Activated CD8-positive, alpha-beta T cell treated with anti-CD3 and anti-CD28 coated beads for 36 hours (primary cell): ENCODE data around the gene STARD8. TPM values are rescaled to one million over a fixed set of nuclear protein-coding genes. Genes with fewer than 3 reads are reported as not detected.

Experiments used
- ATAC-seq: fragments of 200-7000 bp; cut with Tn5 transposase; one replicate; pipeline ENCODE4 v1.10.0; 2021; ENCODE audit warnings: mild to moderate bottlenecking, moderate library complexity
- CTCF ChIA-PET: fragments of 350-600 bp; sonication (Branson Sonifier 250); formaldehyde crosslinking; loops from one replicate; lab custom pipeline; 2021; ENCODE audit warnings: antibody characterized with exemption; lab: Charles Lee
- POLR2A ChIA-PET: fragments of 350-600 bp; sonication (Branson Sonifier 250); formaldehyde crosslinking; loops from one replicate; lab custom pipeline; 2021; ENCODE audit warnings: antibody characterized with exemption; lab: Charles Lee
- DNase-seq: peaks from one replicate; pipeline ENCODE4 v3.0.0-alpha.2; 2020
- H3K27ac Mint-ChIP-seq: one replicate; pipeline ENCODE4 v1.8.0; 2021; ENCODE audit warnings: mild to moderate bottlenecking, mixed read lengths
- H3K27me3 Mint-ChIP-seq: one replicate; pipeline ENCODE4 v1.8.0; 2021; ENCODE audit warnings: mixed read lengths
- H3K36me3 Mint-ChIP-seq: one replicate; pipeline ENCODE4 v1.8.0; 2021; ENCODE audit warnings: low read depth, mixed read lengths
- H3K4me1 Mint-ChIP-seq: one replicate; pipeline ENCODE4 v1.8.0; 2021; ENCODE audit warnings: low read depth, mixed read lengths
- H3K4me3 Mint-ChIP-seq: one replicate; pipeline ENCODE4 v1.8.0; 2021; ENCODE audit warnings: mild to moderate bottlenecking, moderate library complexity, mixed read lengths
- H3K9me3 Mint-ChIP-seq: one replicate; pipeline ENCODE4 v1.8.0; 2021; ENCODE audit warnings: mixed read lengths
- intact Hi-C: fragments of 100-400 bp; cut with micrococcal nuclease; formaldehyde crosslinking; loops from one replicate; pipeline ENCODE4 v1.10.0; 2022
- total RNA-seq, 2 experiments: library from RNA; stranded (reverse); gene quantifications; one replicate each; pipeline ENCODE4 v1.2.3, GENCODE V29; 2021
- TF ChIP-seq, protein P1 (sequence below): fragments of 200-600 bp; IDR thresholded peaks from one replicate; pipeline ENCODE4 v1.8.0; 2022; ENCODE audit warnings: antibody characterized with exemption, mild to moderate bottlenecking

The STARD8 gene
- total RNA-seq, 2 experiments from 2014 or later = 0.36 to 0.38 TPM

DNA sequence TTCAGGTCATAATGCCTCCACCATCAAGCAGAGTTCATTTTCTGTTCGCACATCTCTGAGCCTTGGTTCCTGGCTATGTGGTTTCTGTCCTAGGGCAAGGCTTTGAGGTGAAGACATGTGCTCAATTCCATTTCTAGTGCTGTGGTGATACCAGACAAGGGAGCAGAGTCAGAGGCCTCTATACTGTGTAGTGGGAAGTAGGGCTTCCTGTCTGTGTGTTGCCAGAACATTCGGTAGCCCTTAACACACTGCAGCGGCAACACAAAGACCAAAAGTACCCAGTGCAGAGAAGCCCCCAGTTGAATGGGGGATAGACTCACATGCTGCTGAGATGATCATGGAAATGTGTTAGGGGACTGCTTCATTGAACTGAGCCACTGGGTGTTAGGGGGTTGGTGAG is 56.4 kb downstream of the STARD8 start:
- no peaks in the 10 kb centered on the region for H3K9me3 Mint-ChIP-seq
- H3K36me3 Mint-ChIP-seq = no peaks in the 10 kb centered on the region
- no peak for DNase-seq
- H3K27me3 Mint-ChIP-seq = no peaks in the 10 kb centered on the region
- intact Hi-C loops = no loop called here
- H3K4me3 Mint-ChIP-seq = no peak overlapping the region
- ATAC-seq = no peak
- CTCF ChIA-PET = interaction anchor here (1.1 kb wide), 1 partner anchor 507 kb away, joined by 3 read pairs; no protein-coding TSS in a partner anchor
- POLR2A ChIA-PET = no interaction called here
- H3K27ac Mint-ChIP-seq = no peak overlapping the region
- TF ChIP-seq, protein P1, sequence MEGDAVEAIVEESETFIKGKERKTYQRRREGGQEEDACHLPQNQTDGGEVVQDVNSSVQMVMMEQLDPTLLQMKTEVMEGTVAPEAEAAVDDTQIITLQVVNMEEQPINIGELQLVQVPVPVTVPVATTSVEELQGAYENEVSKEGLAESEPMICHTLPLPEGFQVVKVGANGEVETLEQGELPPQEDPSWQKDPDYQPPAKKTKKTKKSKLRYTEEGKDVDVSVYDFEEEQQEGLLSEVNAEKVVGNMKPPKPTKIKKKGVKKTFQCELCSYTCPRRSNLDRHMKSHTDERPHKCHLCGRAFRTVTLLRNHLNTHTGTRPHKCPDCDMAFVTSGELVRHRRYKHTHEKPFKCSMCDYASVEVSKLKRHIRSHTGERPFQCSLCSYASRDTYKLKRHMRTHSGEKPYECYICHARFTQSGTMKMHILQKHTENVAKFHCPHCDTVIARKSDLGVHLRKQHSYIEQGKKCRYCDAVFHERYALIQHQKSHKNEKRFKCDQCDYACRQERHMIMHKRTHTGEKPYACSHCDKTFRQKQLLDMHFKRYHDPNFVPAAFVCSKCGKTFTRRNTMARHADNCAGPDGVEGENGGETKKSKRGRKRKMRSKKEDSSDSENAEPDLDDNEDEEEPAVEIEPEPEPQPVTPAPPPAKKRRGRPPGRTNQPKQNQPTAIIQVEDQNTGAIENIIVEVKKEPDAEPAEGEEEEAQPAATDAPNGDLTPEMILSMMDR = no peak
- no peaks in the 10 kb centered on the region for H3K4me1 Mint-ChIP-seq

DNA sequence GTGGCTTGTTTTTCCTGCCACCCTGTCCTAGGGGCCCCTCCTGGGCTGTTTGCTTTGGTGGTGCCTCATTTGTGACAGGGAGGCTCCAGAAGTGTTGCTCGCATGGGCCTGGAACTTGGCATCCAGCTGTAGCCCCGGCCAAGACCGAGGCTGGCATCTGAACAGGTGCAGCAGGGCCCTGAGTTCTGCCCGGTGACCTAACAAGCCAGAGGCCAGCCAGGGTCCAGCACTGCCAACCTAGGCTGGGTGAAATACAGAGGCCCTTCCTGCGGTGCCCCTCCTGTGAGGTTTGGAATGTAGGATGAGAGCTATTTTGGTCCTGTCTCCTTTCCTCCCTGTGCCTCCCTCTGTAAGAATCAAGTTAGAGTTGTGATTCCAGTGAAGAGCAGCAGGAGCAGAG is 58.5 kb downstream of the STARD8 start:
- no peak overlapping the region for H3K4me3 Mint-ChIP-seq
- H3K27ac Mint-ChIP-seq = no peak overlapping the region
- H3K27me3 Mint-ChIP-seq = no peaks in the 10 kb centered on the region
- TF ChIP-seq, protein P1 = no peak
- H3K9me3 Mint-ChIP-seq = no peaks in the 10 kb centered on the region
- intact Hi-C loops = no loop called here
- ATAC-seq = no peak
- no peak for DNase-seq
- no peaks in the 10 kb centered on the region for H3K36me3 Mint-ChIP-seq
- POLR2A ChIA-PET = no interaction called here
- no peaks in the 10 kb centered on the region for H3K4me1 Mint-ChIP-seq
- CTCF ChIA-PET = no interaction called here

DNA sequence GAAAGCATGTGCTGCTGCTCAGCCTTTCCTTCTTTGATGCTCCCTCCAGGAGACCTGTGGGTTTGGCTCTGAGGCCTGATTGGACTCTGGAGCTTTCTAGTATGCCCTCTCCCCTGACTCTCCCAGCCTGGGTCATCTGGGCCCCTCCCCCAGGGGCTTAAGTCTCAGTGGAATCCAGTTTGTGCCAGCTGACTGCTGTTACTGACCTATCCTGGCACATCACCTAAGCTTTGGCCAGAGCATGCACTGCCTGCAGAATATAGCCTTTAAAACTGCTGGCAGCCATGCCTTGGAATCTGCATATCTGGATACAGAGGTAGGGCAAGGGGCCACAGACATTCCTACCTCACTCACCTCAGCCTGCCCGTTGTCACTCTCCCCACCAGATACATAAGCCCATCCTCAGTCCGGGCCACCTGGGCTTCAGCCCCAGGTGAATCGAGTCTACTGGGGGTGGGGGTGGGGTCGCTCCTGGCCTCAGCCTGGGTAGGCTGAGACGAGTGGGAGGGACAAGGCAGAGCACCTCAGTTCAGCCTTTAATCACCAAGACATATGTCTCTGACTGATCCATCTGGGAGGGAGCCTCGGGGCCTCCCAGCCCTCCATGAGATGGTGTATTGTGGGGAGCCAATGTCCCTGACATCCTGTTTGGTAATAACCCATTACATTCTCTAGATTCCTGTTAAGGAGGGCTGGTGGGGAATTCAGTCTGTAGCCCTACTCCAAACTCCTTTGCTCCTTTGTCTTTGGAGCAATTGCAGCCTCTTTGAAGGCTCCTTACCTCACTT is 61.2 kb downstream of the STARD8 start:
- no peaks in the 10 kb centered on the region for H3K4me1 Mint-ChIP-seq
- no peaks in the 10 kb centered on the region for H3K9me3 Mint-ChIP-seq
- no peaks in the 10 kb centered on the region for H3K27me3 Mint-ChIP-seq
- ChIA-PET POLR2A (interaction anchor here (1.0 kb wide), 1 partner anchor 10 kb away, joined by 3 read pairs; no protein-coding TSS in a partner anchor), CTCF (no interaction called here)
- intact Hi-C loops = no loop called here
- TF ChIP-seq, protein P1 = no peak
- no peak for DNase-seq
- no peak overlapping the region for H3K27ac Mint-ChIP-seq
- H3K4me3 Mint-ChIP-seq = no peak overlapping the region
- no peaks in the 10 kb centered on the region for H3K36me3 Mint-ChIP-seq
- ATAC-seq = no peak

DNA sequence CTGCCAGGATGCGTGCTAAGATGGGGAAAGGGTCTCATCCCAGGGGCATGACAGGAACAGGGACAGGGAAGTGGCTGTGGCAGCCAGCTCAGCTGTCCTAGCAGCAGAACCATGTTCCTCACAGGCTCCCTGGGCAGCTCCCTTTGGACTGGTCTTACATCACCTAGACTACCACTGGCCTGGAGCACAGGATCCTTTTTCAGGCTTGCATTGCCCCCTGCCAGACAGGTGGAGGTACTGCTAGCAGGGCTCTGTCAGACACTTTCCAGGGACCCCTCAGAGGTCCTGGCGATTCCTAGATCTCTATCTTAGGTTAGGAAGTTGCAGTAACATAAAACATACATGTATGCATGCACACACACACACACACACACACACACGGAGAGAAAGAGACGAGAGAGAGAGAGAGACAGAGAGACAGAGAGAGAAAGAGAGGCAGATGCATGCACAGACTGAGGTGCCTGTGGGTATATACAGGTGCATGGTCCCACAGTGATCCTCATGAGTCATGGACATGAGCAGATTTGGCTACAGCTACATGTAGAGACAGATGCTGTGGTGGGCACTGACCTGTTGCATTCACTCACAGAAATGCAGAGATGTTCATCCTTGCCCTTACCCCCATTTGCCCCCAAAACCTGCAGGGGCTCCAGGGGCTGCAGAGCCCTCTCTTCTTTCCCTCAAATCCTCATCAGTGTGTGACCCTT is 63.6 kb downstream of the STARD8 start:
- Mint-ChIP-seq H3K36me3 (no peaks in the 10 kb centered on the region), H3K27ac (no peak overlapping the region), H3K4me3 (no peak overlapping the region), H3K9me3 (no peaks in the 10 kb centered on the region), H3K27me3 (no peaks in the 10 kb centered on the region), H3K4me1 (no peaks in the 10 kb centered on the region)
- TF ChIP-seq, protein P1 = peak; percentile 45
- peak; percentile 60 for ATAC-seq
- POLR2A ChIA-PET = interaction anchor here (0.7 kb wide), 1 partner anchor 19 kb away, joined by 3 read pairs; no protein-coding TSS in a partner anchor
- DNase-seq = peak; percentile 30
- intact Hi-C loops = loop anchor here (10.0 kb wide), 1 partner anchor 196 kb away; no protein-coding TSS in a partner anchor
- CTCF ChIA-PET = interaction anchor here (0.9 to 1.9 kb wide), 4 partner anchors 140 to 517 kb away, joined by 3 to 10 read pairs (median 4); no protein-coding TSS in a partner anchor
